NCI-H526 (cell line): Measurements from ENCODE around the gene CNKSR2.

Source experiments
- DNase-seq, 2 experiments: peaks; one replicate each; lab custom pipeline; 2025; lab: John Stamatoyannopoulos, UW

The CNKSR2 gene

GRCh38 chrX:21374163-21374993 lies at the start of gene CNKSR2:
CNKSR2 (plus strand) TSS chrX:21374418; CDS start chrX:21374898, 480 bp downstream.
- peak; percentile 77 to 93 for DNase-seq

GRCh38 chrX:21354725-21355124 lies 19.5 kb upstream of the CNKSR2 start:
- DNase-seq, result peak in 1 of 2 experiments; percentile 36

DNA sequence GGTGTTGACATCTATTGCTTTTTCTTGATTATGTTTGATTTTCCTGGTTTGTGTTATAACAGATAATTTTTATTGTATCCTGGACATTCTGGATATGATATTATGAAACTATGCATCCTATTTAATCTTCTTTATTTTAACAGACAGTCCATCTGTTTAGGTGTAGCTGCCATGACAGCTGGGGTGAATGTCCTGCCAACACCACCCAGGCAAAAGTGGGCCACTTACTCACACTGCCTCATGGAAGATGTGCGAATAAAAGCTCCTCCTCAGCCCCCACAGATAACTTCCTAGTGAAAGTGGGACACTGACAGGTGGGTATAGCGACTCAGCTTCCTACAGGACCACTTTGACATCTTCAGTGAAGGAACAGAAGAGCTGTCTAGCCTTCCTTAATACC lies 18.4 kb upstream of the CNKSR2 start:
- DNase-seq, result no peak

- no peak for DNase-seq
Measured at GRCh38 chrX:21369613-21370012, 4.6 kb upstream of the CNKSR2 start.

DNA sequence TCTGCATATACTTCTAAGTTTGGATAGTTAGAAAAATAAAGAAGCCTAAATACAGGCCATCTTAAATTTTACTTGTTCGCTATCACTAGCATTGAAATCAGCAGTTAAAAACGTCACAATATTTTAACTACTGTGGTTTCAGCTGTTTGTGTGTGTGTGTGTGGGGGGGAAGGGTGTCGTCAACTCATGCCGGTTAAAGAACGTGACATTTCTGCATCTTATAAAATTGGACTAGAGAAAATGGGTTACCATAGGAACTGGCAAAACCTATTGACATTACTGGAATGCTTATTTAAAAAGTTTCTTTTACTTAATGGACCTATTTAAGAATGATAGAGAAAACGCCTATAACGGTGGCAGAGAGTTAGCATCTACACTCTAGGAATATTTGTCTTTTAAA lies 1.2 kb upstream of the CNKSR2 start:
- peak in 1 of 2 experiments; percentile 11 for DNase-seq

GRCh38 chrX:21373637-21374162 lies 518 bp upstream of the CNKSR2 start:
- DNase-seq, result peak; percentile 60 to 81

GRCh38 chrX:21374994-21375707 lies 933 bp downstream of the CNKSR2 start:
- DNase-seq, result peak in 1 of 2 experiments; percentile 64

- peak; percentile 30 to 63 for DNase-seq
Measured at GRCh38 chrX:21375708-21376009, 1.4 kb downstream of the CNKSR2 start.

DNA sequence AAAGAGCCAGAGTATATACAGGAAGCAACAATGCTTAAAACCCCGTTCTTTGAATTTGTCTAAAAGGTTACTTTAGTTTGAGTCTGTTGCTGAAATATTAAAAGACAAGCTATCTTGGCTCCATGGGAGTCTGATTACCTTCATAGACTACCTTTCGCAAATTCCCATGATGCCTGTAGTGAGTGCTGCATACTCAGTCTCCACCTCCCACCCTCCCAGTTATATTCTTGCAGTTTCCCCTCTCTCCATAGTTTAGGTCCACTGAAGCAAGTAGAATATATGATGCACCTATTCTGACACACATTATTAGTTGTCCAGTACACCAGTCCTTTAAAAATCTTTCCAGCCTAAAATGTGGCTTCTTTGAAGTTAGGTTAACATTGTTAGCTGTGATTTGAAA lies 2.4 kb downstream of the CNKSR2 start:
- peak in 1 of 2 experiments; percentile 13 for DNase-seq

- DNase-seq, result no peak
Measured at GRCh38 chrX:21379991-21380390, 5.8 kb downstream of the CNKSR2 start.

- peak; percentile 27 to 32 for DNase-seq
Measured at GRCh38 chrX:21382715-21383114, 8.5 kb downstream of the CNKSR2 start.

- no peak for DNase-seq
Measured at GRCh38 chrX:21383546-21383945, 9.3 kb downstream of the CNKSR2 start.

GRCh38 chrX:21384178-21384577 lies 10.0 kb downstream of the CNKSR2 start:
- DNase-seq, result no peak

DNA sequence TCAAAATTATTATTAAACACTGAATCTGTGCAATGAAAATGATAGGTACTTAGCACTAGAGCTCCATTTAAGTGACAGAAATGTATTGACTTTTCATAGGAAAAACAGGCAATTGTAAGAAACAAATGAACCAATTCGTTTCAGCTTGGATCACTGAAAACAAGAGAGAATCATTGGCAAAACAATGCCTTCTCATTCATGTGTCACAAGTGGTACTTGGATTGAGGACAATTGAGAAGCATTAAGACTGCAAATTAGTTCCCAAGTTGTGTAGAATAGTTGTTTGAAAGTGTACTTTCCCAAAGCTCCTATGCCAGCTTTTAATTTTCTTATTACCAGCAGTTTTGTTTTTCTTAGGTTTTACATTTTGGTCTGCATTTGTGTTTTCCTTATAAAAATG lies 20.6 kb downstream of the CNKSR2 start:
- DNase-seq, result no peak

DNA sequence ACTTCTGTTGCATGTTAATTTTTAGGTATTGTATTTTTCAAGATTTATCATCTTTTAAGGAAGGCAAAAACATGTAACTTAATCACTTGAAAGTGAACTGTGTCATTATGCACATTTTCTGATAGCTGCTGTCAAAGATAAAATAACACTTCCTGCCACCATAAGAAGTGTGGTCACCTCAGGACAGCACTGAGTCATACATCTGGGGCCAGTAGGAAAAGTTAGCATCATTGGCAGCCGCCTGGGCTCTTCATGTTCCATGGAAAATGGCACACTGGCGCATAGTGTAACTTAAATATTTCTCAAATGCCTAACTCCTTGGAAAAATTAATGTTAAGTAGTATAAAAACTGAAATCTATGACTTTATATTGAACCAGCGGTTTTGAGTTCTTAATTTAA lies 24.2 kb downstream of the CNKSR2 start:
- DNase-seq, result no peak

DNA sequence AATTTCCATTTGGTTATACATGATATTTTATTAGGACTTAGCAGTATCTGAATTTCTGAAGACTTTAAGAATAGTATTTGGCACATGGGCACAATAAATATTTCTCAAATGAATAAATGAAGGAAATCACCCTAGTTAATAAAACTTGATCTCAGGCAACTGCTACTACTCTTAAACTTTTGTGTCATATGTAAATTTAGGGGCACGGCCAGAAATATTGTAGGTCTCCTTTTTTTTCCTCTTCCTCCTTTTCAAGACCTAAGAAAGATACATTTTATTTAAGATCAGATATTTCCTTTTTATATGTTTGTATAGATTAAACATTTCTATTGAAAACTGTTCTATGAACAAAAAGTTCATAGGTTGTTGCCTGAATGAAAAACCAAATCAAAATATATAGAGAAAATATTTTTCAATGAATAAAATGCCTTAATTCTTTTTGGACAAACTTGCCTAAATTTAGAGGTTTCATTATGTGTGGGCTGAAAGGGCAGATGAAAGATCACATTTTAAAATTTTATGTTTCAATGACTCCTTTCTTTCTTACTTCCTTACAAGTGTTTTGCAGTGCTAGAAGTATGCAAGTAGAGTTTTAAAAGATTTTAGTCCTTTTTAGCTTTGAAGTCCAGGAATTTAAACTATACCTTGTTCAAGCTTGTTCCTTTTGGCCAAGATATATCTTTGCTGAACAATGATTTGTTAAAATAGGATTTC lies 26.3 kb downstream of the CNKSR2 start:
- DNase-seq, result no peak

DNA sequence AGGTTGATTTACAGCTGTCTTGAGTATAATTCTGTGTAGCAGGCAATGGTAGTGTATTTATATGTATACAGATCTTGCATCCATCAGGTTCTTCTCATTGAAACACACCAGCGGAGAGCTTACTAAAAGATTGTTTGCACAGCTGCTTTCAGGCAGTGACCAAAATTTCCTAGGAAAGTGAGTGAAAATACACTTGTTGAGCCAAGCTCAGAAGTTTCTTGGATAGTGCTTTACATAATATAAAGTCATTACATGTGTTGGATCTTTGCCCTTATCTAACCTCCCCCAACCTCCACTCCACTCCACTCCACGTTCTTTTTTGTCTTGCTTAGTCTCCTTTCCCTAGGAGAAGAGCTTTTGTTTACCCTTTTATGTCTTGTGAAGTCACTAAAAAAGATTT lies 34.1 kb downstream of the CNKSR2 start:
- DNase-seq, result no peak

GRCh38 chrX:21408788-21409187 lies 34.6 kb downstream of the CNKSR2 start:
- no peak for DNase-seq

- DNase-seq, result no peak
Measured at GRCh38 chrX:21412029-21412428, 37.8 kb downstream of the CNKSR2 start.

DNA sequence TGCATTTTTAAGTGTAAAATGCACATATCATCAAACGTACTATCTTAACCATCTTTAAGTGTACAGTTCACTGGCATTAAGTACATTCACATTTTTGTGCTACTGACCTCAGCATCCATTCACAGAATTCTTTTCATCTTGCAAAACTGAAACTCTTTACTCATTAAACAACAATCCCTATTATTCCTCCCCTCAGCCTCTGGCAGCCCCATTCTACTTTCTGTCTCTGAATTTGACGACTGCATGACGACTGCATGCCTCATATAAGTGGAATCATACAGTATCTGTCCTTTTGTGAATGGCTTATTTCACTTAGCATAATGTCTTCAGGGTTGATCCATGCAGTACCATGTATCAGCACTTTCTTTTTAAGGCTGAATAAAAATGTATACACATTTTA lies 38.7 kb downstream of the CNKSR2 start:
- DNase-seq, result no peak

DNA sequence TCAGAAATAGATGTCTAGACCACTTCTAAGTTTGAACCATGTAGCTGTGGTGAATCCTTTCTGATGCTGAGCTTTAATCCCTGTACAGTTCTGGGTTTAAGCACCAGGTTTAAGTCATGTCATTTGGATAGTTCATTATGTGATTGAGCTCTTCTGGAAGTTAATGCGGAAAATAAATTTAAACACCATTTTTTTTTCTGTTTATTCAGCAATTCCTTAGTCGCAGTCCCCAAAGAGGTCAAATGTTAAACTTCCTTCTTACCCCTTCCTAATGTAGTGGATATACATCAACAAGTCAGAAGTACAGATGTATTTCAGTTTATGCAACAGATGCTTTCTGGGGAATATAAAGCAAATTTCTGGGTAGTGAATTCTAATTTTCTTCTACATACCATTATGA lies 52.9 kb downstream of the CNKSR2 start:
- no peak for DNase-seq

- no peak for DNase-seq
Measured at GRCh38 chrX:21437036-21437435, 62.8 kb downstream of the CNKSR2 start.

DNA sequence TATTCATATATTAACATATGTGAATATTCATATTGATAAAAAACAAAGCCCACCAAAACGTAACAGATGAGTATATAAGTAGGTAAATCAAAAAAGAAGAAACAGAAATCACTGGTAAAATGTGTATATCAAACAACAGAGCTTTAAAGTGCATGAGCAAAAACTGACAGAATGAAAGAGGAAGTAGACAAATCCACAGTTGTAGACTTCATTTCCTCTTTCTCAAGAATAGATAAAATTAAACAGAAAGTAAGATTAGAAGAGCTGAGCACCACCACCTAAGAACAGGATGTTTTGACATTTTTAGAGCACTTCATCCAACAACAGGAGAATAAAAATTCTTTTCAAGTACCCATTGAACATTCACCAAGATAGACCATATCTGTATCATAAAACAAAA lies 64.6 kb downstream of the CNKSR2 start:
- DNase-seq, result no peak
